GM12891 (cell line): ENCODE data around the gene USH2A.

Experiments
- PAX5 ChIP-seq: IDR thresholded peaks from 2 replicates; pipeline ENCODE4 v1.6.1; 2011; ENCODE audit warnings: low read length, moderate library complexity, mild to moderate bottlenecking; ENCODE audit not compliant: insufficient read depth, severe bottlenecking
- POLR2A ChIP-seq: IDR thresholded peaks from 2 replicates; pipeline ENCODE4 v1.6.1; 2011; ENCODE audit warnings: low read depth, low read length, control low read depth
- POLR2AphosphoS5 ChIP-seq: IDR thresholded peaks from 2 replicates; pipeline ENCODE4 v1.6.1; 2011; ENCODE audit warnings: low read depth, low read length, control low read depth
- POU2F2 ChIP-seq: IDR thresholded peaks from 2 replicates; pipeline ENCODE4 v1.6.1; 2011; ENCODE audit warnings: low read depth, mild to moderate bottlenecking, control low read depth, low read length, moderate library complexity
- SPI1 ChIP-seq: IDR thresholded peaks from 2 replicates; pipeline ENCODE4 v1.6.1; 2011; ENCODE audit warnings: low read depth, low read length, control low read depth
- TAF1 ChIP-seq: IDR thresholded peaks from 2 replicates; pipeline ENCODE4 v1.6.1; 2011; ENCODE audit warnings: low read depth, low read length, control low read depth

GRCh38 chr1:215608646-215609045, 814.6 kb downstream of the USH2A start:
- TF ChIP-seq POLR2AphosphoS5 (no peak), POLR2A (no peak), TAF1 (no peak), POU2F2 (no peak), SPI1 (no peak), PAX5 (no peak)
